ENCODE results near the gene ADGRL1. TPM values are rescaled to one million over a fixed set of nuclear protein-coding genes. Genes with fewer than 3 reads are reported as not detected.

The ADGRL1 gene
- total and polyA plus RNA-seq, 2 donors (not counting 1 experiment from before 2014, with no cell fraction given) = 0.64 to 1.8 TPM

GRCh38 chr19:14111486-14111885, 94.5 kb downstream of the ADGRL1 start:
- no CpG with 5 or more reads among the region's 1 CpG for WGBS (ENCODE audit: insufficient coverage)
- no peak overlapping the region for H3K4me3 Mint-ChIP-seq

DNA sequence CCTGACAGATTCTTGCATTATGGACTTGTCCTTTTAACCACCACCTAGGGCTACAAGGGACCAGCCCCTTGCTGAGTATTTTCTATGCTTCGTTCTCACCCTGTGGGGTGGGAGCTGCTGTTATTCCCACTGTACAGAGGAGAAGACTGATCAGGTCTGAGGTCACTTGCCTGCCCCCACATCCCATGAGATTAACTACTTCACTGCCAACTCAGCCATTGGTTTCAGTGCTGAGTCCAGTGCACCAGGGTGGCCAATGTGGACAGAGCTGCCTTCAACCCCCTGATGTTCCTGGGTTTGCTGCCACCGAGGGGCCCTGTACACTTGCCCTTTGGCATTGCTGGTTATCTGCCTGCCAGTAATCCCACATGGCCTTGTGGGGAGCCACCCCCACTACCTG, 95.3 kb downstream of the ADGRL1 start:
- Histone ChIP-seq H3K79me2 (ENCODE audit: control insufficient read depth, insufficient read depth, low read length) (peaks cover 45% of the 10 kb centered on the region), H3K36me3 (replicated peaks in 1 of 2; ENCODE audit: control extremely low read depth in 1 of 2, control insufficient read depth in 1 of 2, extremely low read depth in 1 of 2, insufficient read depth in 2 of 2, low read length in 1 of 2) (peaks cover 0 to 2% of the 10 kb centered on the region in 2 experiments), H3K4me2 (replicated peaks; ENCODE audit: low read depth, low read length, poor library complexity, severe bottlenecking) (no peak overlapping the region), H3K9ac (ENCODE audit: low read length) (no peak overlapping the region), H4K20me1 (ENCODE audit: control insufficient read depth, insufficient read depth, low read length, poor library complexity, severe bottlenecking) (peaks cover 43% of the 10 kb centered on the region), H2AFZ (ENCODE audit: insufficient read depth, low read depth, low read length, poor library complexity, severe bottlenecking) (no peak overlapping the region), H3K4me1 (ENCODE audit: control insufficient read depth in 2 of 2, insufficient read depth in 2 of 2, low read length in 2 of 2) (peaks cover 14% of the 10 kb centered on the region in 2 donors), H3K27me3 (replicated peaks in 1 of 4; ENCODE audit: control extremely low read depth in 1 of 4, control insufficient read depth in 3 of 4, insufficient read depth in 4 of 4, low read length in 3 of 4) (no peaks in the 10 kb centered on the region), H3K4me3 (ENCODE audit: control extremely low read depth in 1 of 5, extremely low read depth in 1 of 5, insufficient read depth in 1 of 5, low read depth in 2 of 5, low read length in 4 of 5) (no peak overlapping the region), H3K9me3 (ENCODE audit: control extremely low read depth in 1 of 3, control insufficient read depth in 2 of 3, insufficient read depth in 1 of 3, low read length in 2 of 3) (no peaks in the 10 kb centered on the region), H3K27ac (ENCODE audit: low read length in 2 of 2) (no peak overlapping the region)
- DNase-seq = no peak
- intact Hi-C loops (cut with micrococcal nuclease) = no loop called here
- H3K27me3 Mint-ChIP-seq = no peaks in the 10 kb centered on the region
- CTCF ChIA-PET = interaction anchor here (1.2 kb wide), 1 partner anchor 26 kb away, joined by 3 read pairs; the partner anchor contains the start of gene ASF1B
- H3K27ac Mint-ChIP-seq = no peak overlapping the region
- POLR2A ChIA-PET = no interaction called here
- ATAC-seq (ENCODE audit: low read depth) = no peak
- H3K4me3 Mint-ChIP-seq = no peak overlapping the region
- H3K9me3 Mint-ChIP-seq (ENCODE audit: insufficient read depth) = no peaks in the 10 kb centered on the region
- H3K4me1 Mint-ChIP-seq = peaks cover 14% of the 10 kb centered on the region
- 88% methylated on average over 1 of the region's 2 CpGs for WGBS (ENCODE audit: insufficient coverage)
- no peak for TF ChIP-seq EZH2 (IDR thresholded peaks at IDR 0.05; ENCODE audit: borderline replicate concordance, insufficient read depth, low read depth, low read length, poor library complexity, severe bottlenecking)
- TF ChIP-seq, protein P1, sequence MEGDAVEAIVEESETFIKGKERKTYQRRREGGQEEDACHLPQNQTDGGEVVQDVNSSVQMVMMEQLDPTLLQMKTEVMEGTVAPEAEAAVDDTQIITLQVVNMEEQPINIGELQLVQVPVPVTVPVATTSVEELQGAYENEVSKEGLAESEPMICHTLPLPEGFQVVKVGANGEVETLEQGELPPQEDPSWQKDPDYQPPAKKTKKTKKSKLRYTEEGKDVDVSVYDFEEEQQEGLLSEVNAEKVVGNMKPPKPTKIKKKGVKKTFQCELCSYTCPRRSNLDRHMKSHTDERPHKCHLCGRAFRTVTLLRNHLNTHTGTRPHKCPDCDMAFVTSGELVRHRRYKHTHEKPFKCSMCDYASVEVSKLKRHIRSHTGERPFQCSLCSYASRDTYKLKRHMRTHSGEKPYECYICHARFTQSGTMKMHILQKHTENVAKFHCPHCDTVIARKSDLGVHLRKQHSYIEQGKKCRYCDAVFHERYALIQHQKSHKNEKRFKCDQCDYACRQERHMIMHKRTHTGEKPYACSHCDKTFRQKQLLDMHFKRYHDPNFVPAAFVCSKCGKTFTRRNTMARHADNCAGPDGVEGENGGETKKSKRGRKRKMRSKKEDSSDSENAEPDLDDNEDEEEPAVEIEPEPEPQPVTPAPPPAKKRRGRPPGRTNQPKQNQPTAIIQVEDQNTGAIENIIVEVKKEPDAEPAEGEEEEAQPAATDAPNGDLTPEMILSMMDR (IDR thresholded peaks at IDR 0.05) = no peak

More at GRCh38 chr19:14111486-14111885, 94.5 kb downstream of the ADGRL1 start:
- Histone ChIP-seq H4K20me1 (ENCODE audit: control insufficient read depth, insufficient read depth, low read length, poor library complexity, severe bottlenecking) (peaks cover 51% of the 10 kb centered on the region), H3K36me3 (replicated peaks in 1 of 2; ENCODE audit: control extremely low read depth in 1 of 2, control insufficient read depth in 1 of 2, extremely low read depth in 1 of 2, insufficient read depth in 2 of 2, low read length in 1 of 2) (peaks cover 0 to 2% of the 10 kb centered on the region in 2 experiments), H3K27me3 (replicated peaks in 1 of 4; ENCODE audit: control extremely low read depth in 1 of 4, control insufficient read depth in 3 of 4, insufficient read depth in 4 of 4, low read length in 3 of 4) (no peaks in the 10 kb centered on the region), H3K9ac (ENCODE audit: low read length) (no peak overlapping the region), H3K27ac (ENCODE audit: low read length in 2 of 2) (no peak overlapping the region), H3K4me3 (ENCODE audit: control extremely low read depth in 1 of 5, extremely low read depth in 1 of 5, insufficient read depth in 1 of 5, low read depth in 2 of 5, low read length in 4 of 5) (no peak overlapping the region), H3K4me2 (replicated peaks; ENCODE audit: low read depth, low read length, poor library complexity, severe bottlenecking) (no peak overlapping the region), H3K9me3 (ENCODE audit: control extremely low read depth in 1 of 3, control insufficient read depth in 2 of 3, insufficient read depth in 1 of 3, low read length in 2 of 3) (no peaks in the 10 kb centered on the region), H3K4me1 (ENCODE audit: control insufficient read depth in 2 of 2, insufficient read depth in 2 of 2, low read length in 2 of 2) (peaks cover 22% of the 10 kb centered on the region in 2 donors), H2AFZ (ENCODE audit: insufficient read depth, low read depth, low read length, poor library complexity, severe bottlenecking) (no peak overlapping the region), H3K79me2 (ENCODE audit: control insufficient read depth, insufficient read depth, low read length) (peaks cover 53% of the 10 kb centered on the region)
- DNase-seq = no peak
- H3K27me3 Mint-ChIP-seq = no peaks in the 10 kb centered on the region
- no peaks in the 10 kb centered on the region for H3K9me3 Mint-ChIP-seq (ENCODE audit: insufficient read depth)
- no peak for ATAC-seq (ENCODE audit: low read depth)
- ChIA-PET CTCF (interaction anchor here (1.2 kb wide), 1 partner anchor 25 kb away, joined by 3 read pairs; the partner anchor contains the start of gene ASF1B), POLR2A (no interaction called here)
- H3K4me1 Mint-ChIP-seq = peaks cover 23% of the 10 kb centered on the region
- TF ChIP-seq, protein P1 (IDR thresholded peaks at IDR 0.05) = no peak
- no peak for TF ChIP-seq EZH2 (IDR thresholded peaks at IDR 0.05; ENCODE audit: borderline replicate concordance, insufficient read depth, low read depth, low read length, poor library complexity, severe bottlenecking)
- no peak overlapping the region for H3K27ac Mint-ChIP-seq
- intact Hi-C loops (cut with micrococcal nuclease) = no loop called here

Measured in B cell (primary cell).